OCI-LY1 (cell line): Measurements from ENCODE around the gene XRCC4.

Experiments
- CTCF ChIP-seq: fragments of 200-600 bp; sonication (generic), shearing (Covaris generic); IDR thresholded peaks from 2 replicates; pipeline ENCODE4 v1.5.1; 2017; ENCODE audit warnings: mild to moderate bottlenecking, antibody characterized with exemption, low read length, moderate library complexity, mixed read lengths
- EZH2 ChIP-seq: fragments of 200-600 bp; sonication (generic), shearing (Covaris generic); IDR thresholded peaks from 2 replicates; pipeline ENCODE4 v1.8.0; 2017; ENCODE audit warnings: borderline replicate concordance, mixed run types, mild to moderate bottlenecking, antibody characterized with exemption, low read length, moderate library complexity, mixed read lengths

GRCh38 chr5:83219495-83219894 is 142.1 kb downstream of the XRCC4 start:
- TF ChIP-seq CTCF (no peak), EZH2 (no peak)
